ENCODE measurements around the gene LIPG. TPM values are rescaled to one million over a fixed set of nuclear protein-coding genes. Genes with fewer than 3 reads are reported as not detected.

Gene LIPG
- total RNA-seq, 1 donor from 2014 or later = 1.5 TPM

- Mint-ChIP-seq H3K4me3 (ENCODE audit: unreplicated experiment) (no peak overlapping the region), H3K9me3 (ENCODE audit: low read depth) (no peaks in the 10 kb centered on the region), H3K36me3 (ENCODE audit: low read depth) (no peaks in the 10 kb centered on the region), H3K4me1 (ENCODE audit: low read depth) (peaks cover 4% of the 10 kb centered on the region), H3K27me3 (ENCODE audit: low read depth) (peaks cover 12% of the 10 kb centered on the region), H3K27ac (ENCODE audit: unreplicated experiment) (no peak overlapping the region)
- no peak for DNase-seq (ENCODE audit: low spot score)
- TF ChIP-seq CTCF (IDR thresholded peaks at IDR 0.05) = no peak
Observed at GRCh38 chr18:49613141-49613640, 51.3 kb downstream of the LIPG start.

- no peaks in the 10 kb centered on the region for H3K36me3 Mint-ChIP-seq (ENCODE audit: low read depth)
- no peak for DNase-seq (ENCODE audit: low spot score)
- H3K4me1 Mint-ChIP-seq (ENCODE audit: low read depth) = peaks cover 4% of the 10 kb centered on the region
- no peak overlapping the region for H3K4me3 Mint-ChIP-seq (ENCODE audit: unreplicated experiment)
- TF ChIP-seq CTCF (IDR thresholded peaks at IDR 0.05) = no peak
- no peaks in the 10 kb centered on the region for H3K9me3 Mint-ChIP-seq (ENCODE audit: low read depth)
- peaks cover 12% of the 10 kb centered on the region for H3K27me3 Mint-ChIP-seq (ENCODE audit: low read depth)
- no peak overlapping the region for H3K27ac Mint-ChIP-seq (ENCODE audit: unreplicated experiment)
Observed at GRCh38 chr18:49613641-49614151, 51.8 kb downstream of the LIPG start.

GRCh38 chr18:49616618-49617328 is 54.9 kb downstream of the LIPG start:
- TF ChIP-seq CTCF (IDR thresholded peaks at IDR 0.05) = no peak
- Mint-ChIP-seq H3K27ac (ENCODE audit: unreplicated experiment) (no peak overlapping the region), H3K4me1 (ENCODE audit: low read depth) (no peaks in the 10 kb centered on the region), H3K4me3 (ENCODE audit: unreplicated experiment) (no peak overlapping the region), H3K27me3 (ENCODE audit: low read depth) (peaks cover 16% of the 10 kb centered on the region), H3K36me3 (ENCODE audit: low read depth) (no peaks in the 10 kb centered on the region), H3K9me3 (ENCODE audit: low read depth) (no peaks in the 10 kb centered on the region)
- no peak for DNase-seq (ENCODE audit: low spot score)

- no peak overlapping the region for H3K27ac Mint-ChIP-seq (ENCODE audit: unreplicated experiment)
Observed at GRCh38 chr18:49617329-49617695, 55.5 kb downstream of the LIPG start.

GRCh38 chr18:49617865-49618264 is 56.0 kb downstream of the LIPG start:
- H3K9me3 Mint-ChIP-seq (ENCODE audit: low read depth) = no peaks in the 10 kb centered on the region
- DNase-seq (ENCODE audit: low spot score) = no peak
- peaks cover 15% of the 10 kb centered on the region for H3K27me3 Mint-ChIP-seq (ENCODE audit: low read depth)
- H3K27ac Mint-ChIP-seq (ENCODE audit: unreplicated experiment) = no peak overlapping the region
- H3K36me3 Mint-ChIP-seq (ENCODE audit: low read depth) = no peaks in the 10 kb centered on the region
- no peak for TF ChIP-seq CTCF (IDR thresholded peaks at IDR 0.05)
- H3K4me1 Mint-ChIP-seq (ENCODE audit: low read depth) = peaks cover 3% of the 10 kb centered on the region
- no peak overlapping the region for H3K4me3 Mint-ChIP-seq (ENCODE audit: unreplicated experiment)

More at GRCh38 chr18:49617329-49617695, 55.5 kb downstream of the LIPG start:
- no peak for DNase-seq (ENCODE audit: low spot score)
- H3K9me3 Mint-ChIP-seq (ENCODE audit: low read depth) = no peaks in the 10 kb centered on the region
- no peaks in the 10 kb centered on the region for H3K36me3 Mint-ChIP-seq (ENCODE audit: low read depth)
- no peaks in the 10 kb centered on the region for H3K4me1 Mint-ChIP-seq (ENCODE audit: low read depth)
- no peak overlapping the region for H3K4me3 Mint-ChIP-seq (ENCODE audit: unreplicated experiment)
- no peak for TF ChIP-seq CTCF (IDR thresholded peaks at IDR 0.05)
- peaks cover 16% of the 10 kb centered on the region for H3K27me3 Mint-ChIP-seq (ENCODE audit: low read depth)
